ENCODE results near the gene ANO3. TPM values are rescaled to one million over a fixed set of nuclear protein-coding genes. Genes with fewer than 3 reads are reported as not detected.
A peak's percentile ranks its signal among the peaks of the same experiment; 100 is the strongest.

The ANO3 gene
- total RNA-seq, 1 experiment from 2014 or later = not detected

- DNase-seq (ENCODE audit: low read depth) = no peak
Observed at GRCh38 chr11:26493616-26494015, 161.7 kb downstream of the ANO3 start.

DNA sequence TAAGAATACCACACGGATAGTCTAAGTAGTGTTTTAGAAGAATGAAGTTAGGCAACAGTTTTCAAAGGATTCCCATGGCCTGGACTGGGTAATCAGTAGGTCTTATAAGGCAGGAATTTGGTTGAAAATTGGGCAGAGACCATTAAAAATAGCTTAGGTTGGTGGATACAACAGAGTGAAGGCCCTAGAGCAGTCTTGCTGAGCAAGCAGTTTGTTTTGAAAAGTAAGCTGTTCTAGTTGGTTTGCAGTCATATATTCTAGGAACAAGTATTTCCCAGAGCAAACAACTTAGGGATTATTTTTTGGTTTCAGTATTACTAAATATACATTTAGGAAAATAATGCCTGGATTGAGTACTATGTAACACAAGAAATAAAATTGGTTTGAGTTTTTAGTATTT, 175.3 kb downstream of the ANO3 start:
- no peak for DNase-seq (ENCODE audit: low read depth)

GRCh38 chr11:26510164-26510563, 178.2 kb downstream of the ANO3 start:
- no peak for DNase-seq (ENCODE audit: low read depth)

DNA sequence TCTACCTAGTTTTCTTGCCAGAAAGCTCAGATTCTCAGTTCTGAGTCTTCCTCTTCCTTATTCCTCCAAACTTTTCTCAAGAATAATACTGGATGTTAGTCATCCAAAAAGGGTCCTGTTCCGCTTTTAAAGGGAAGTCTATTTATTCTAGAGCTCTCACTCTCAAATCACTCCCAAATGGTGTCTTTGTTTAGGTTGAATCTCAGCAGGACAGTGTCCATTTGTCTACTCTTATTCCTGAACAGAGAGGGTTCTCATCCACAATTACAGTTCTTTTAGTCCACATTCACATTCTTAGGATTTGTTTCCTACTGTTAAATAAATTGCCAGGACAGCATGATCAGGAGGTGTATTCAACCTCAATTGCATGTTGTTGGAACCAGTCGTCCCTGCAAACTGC, 178.8 kb downstream of the ANO3 start:
- DNase-seq (ENCODE audit: low read depth) = no peak

DNA sequence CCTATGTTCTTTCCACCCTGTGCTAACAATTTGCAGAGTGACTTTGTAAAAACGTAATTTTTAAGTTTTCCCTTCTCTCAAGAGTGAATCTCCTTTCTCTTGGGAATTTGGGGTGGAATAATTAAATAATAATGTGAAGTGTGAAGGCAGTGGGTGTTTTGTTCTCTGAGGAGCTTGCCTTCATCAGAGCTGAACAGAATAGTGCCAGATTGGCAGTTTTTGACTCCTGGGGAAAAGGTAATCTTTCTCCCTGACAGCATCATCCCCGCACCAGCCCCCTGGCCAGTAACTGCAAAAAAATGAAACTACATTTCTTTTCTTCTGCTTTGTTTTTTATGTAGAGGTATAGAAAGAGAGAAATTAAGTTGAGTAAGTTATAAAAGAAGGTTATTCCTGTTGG, 180.3 kb downstream of the ANO3 start:
- no peak for DNase-seq (ENCODE audit: low read depth)

DNA sequence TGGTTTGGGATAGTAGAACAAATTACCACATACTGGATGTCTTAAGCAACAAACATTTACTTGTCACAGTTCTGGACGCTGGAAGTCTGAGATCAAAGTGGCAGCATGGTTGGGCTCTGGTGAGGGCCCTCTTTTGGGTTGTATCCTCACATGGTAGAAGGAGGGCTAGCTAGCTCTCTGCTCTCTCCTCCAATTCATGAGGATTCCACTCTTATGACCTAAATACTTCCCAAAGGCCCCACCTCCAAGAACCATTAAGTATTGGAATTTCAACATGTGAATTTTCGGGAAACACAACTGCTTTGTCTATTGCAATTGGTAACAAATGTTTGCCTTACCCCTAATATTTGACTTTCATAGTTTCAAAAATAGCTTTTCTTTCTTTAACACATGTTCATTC, 187.5 kb downstream of the ANO3 start:
- no peak for DNase-seq (ENCODE audit: low read depth)

- DNase-seq (ENCODE audit: low read depth) = peak; percentile 17
Observed at GRCh38 chr11:26522912-26523610, 191.1 kb downstream of the ANO3 start.

DNA sequence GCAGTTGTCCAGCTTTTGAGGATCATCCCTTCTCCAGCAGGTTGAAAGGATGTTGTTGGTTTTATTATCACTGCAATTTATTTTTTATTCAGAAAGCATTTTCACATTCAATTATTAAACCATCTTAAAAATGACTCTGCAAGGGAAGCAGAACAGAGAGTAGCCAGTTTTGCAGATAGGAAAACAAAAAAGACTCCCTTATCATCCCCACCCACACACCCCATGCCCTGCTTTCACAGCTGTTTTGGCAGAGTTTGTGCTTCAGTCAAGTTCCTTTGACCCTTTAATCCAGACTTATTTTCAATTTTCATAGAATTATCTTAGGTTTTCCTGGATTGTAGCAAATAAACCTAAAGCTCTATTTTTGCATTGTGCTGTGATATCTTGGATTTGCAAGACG, 195.8 kb downstream of the ANO3 start:
- DNase-seq (ENCODE audit: low read depth) = no peak

DNA sequence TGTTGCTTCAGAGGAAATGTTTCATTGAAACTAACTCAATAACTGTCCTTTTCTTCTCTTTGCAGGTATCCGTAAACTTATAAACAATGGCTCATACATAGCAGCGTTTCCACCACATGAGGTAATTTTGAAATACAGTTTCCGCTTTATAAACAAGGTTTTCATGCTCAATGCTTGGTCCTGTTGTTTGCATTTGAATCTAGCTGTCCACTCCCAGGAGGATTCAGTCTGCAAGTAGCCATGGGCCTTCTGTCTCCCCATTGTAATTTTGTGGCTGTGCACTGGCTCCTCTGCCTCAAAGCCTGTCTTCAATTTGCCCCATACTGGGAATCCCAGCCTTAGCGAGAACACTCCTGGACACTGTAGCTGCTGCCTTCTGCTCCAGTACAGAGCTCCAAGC, 205.4 kb downstream of the ANO3 start:
- DNase-seq (ENCODE audit: low read depth) = no peak

- DNase-seq (ENCODE audit: low read depth) = no peak
Observed at GRCh38 chr11:26539517-26539916, 207.6 kb downstream of the ANO3 start.

- no peak for DNase-seq (ENCODE audit: low read depth)
Observed at GRCh38 chr11:26541870-26542269, 209.9 kb downstream of the ANO3 start.

- DNase-seq (ENCODE audit: low read depth) = no peak
Observed at GRCh38 chr11:26549176-26549575, 217.2 kb downstream of the ANO3 start.

DNA sequence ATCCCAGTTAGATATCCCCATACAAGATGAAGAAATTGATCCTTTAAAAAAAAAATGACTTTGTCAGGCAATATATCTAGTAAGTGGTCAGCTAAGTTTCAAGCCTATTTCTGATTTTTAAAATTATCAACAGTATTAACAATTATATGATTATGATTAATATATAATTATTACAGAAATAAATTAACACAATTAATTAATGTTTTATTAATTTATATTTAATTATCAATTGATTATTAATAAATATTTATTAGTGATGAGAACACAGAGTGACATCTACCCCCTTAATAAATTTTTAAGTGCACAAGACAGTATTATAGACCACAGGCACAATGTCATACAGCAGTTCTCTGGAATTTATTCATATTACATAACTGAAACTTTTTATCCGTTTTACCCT, 218.1 kb downstream of the ANO3 start:
- no peak for DNase-seq (ENCODE audit: low read depth)

GRCh38 chr11:26551186-26551801, 219.4 kb downstream of the ANO3 start:
- DNase-seq (ENCODE audit: low read depth) = no peak

- DNase-seq (ENCODE audit: low read depth) = no peak
Observed at GRCh38 chr11:26553182-26553581, 221.3 kb downstream of the ANO3 start.

DNA sequence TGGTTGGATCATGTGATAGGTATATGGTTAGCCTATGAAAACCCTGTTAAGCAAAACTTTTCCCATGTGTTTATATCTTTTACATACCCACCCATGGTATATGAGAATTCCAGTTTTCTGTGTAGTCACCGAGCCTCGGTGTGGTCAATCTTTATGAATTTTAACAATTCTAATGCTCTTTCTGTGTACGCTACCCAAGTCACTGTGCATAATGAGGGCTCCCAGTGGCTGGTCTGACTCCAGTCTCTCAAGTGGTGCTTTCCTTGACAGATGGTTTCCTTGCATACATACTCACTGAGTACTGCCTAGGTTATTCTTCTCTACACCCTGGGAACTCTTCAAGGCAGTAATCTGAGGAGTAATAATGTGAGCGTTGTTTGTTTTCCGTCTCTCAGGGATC, 222.5 kb downstream of the ANO3 start:
- DNase-seq (ENCODE audit: low read depth) = no peak

GRCh38 chr11:26556582-26556981, 224.7 kb downstream of the ANO3 start:
- no peak for DNase-seq (ENCODE audit: low read depth)

GRCh38 chr11:26557666-26558065, 225.7 kb downstream of the ANO3 start:
- DNase-seq (ENCODE audit: low read depth) = peak; percentile 2

DNA sequence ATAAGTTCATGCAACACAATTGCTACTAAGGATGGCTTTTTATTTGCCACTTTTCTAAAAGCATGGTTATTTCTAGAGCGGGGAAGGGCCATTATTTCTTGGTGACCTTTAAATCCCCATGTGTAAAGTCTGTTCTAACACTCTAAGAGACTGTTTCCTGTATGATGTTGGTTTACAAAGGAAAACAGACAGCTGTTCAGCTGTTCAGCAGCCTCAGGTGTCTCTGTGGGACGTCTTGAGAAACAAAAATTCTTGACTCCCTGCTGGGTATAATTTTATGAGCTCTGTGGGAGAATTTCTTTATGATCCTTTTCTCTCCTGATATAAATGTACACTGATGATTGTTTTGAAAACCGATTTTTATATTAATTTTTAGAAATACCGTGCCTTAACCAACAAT, 226.3 kb downstream of the ANO3 start:
- DNase-seq (ENCODE audit: low read depth) = peak; percentile 20

DNA sequence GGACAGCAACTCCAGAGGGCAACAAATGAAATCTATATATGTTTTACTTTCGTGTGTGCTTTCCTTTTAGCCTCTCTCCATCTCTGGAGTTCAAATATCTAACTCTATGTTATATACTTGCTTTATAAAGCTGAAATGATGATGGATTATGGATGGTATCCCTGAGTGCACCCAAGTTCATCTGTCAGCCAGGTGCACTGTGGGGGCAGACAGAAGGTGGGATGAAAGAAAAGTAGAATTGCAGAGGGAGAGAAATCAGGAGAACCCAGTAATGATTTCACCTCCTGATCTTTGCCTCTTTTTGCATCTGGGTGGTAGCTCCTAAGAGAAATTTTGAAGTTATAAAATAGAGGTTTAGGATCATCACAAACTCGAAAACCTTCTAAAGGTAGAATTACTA, 237.7 kb downstream of the ANO3 start:
- DNase-seq (ENCODE audit: low read depth) = no peak

DNA sequence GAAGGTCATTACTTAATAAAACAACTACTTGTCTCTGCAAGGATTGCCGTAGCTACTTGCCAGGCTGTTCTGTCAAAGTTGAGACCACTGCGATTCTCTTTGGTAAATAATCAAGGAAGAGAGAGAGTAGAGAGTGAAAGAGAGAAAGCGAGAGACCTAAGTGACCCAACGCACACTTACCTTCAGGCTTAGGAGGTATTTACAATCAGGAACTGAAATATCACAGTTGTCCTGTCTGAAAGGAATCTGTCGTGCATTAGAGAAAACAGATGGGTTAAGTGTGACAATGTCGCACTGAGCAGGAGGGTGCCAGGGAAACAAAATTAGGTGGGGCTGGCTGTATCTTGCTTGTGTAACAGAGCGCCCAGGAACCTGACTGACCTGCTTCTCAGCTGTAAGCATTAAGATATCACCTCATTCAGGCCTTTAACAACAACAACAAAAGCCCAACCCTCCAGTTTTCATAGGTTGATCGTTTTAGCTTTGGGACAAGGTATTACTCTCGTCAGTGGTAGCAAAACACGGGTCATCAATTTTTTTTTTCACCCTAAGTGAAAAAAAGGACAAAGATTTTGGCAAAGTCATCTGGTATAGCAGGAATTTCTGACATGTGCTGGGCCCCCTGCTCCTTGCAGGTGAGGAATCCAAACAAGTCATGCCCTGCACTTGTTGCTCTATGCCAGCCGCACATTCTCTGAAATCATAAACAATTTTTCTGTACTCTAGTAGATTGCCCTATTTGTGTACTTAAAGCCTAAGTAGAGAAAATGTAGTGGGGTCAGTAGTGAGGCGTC, 240.1 kb downstream of the ANO3 start, which contains the start of gene MUC15:
Gene MUC15 (minus strand): TSS at position 403 of the 794 bp plus-strand sequence. CDS start 5,169 bp downstream, outside the sequence.
- no peak for DNase-seq (ENCODE audit: low read depth)

GRCh38 chr11:26572770-26573402, 241.0 kb downstream of the ANO3 start:
- DNase-seq (ENCODE audit: low read depth) = no peak
